HCT116 (cell line): ENCODE measurements around the gene TIAM2. TPM values are rescaled to one million over a fixed set of nuclear protein-coding genes. Genes with fewer than 3 reads are reported as not detected.

Experiments
- ATAC-seq: fragments of 200-7000 bp; cut with Tn5 transposase; 2 replicates; pipeline ENCODE4 v1.9.1; 2020; ENCODE audit warnings: mild to moderate bottlenecking, moderate library complexity
- BruUV-seq: library from RNA; stranded (reverse); fragments of 400-500 nt; replicated peaks from 2 replicates; lab custom pipeline; 2021; lab: Mats Ljungman, UMichigan
- CTCF ChIA-PET: fragments of 300-600 bp; sonication (Branson Sonifier 250); formaldehyde crosslinking; loops from one replicate; lab custom pipeline; 2021; ENCODE audit warnings: antibody characterized with exemption; lab: Charles Lee
- POLR2A ChIA-PET: fragments of 300-600, 350-600 bp; sonication (Branson Sonifier 250); formaldehyde crosslinking; loops from one replicate; lab custom pipeline; 2021; ENCODE audit warnings: antibody characterized with exemption; lab: Charles Lee
- RAD21 ChIA-PET, 2 experiments: fragments of 300-600 bp; sonication (Branson Sonifier 250); formaldehyde crosslinking; loops; one replicate each; lab custom pipeline; 2023; ENCODE audit warnings: low total read pairs in 2 of 2; ENCODE audit not compliant: uncharacterized antibody in 2 of 2, unreplicated experiment in 2 of 2, low non-redundant PET in 1 of 2; lab: Charles Lee
- DNase-seq: peaks from one replicate; pipeline ENCODE4 v3.0.0-alpha.2; 2010; ENCODE audit warnings: low read depth, low spot score
- H2AFZ ChIP-seq: fragments of 200-600 bp; shearing (Covaris generic), sonication (generic); 2 replicates; pipeline ENCODE4 v1.6.1; 2017; ENCODE audit warnings: low read depth, mixed run types, mixed read lengths, antibody characterized with exemption, low read length; ENCODE audit not compliant: poor library complexity, severe bottlenecking
- H3K27ac ChIP-seq: 2 replicates; pipeline ENCODE4 v1.5.1; 2012; ENCODE audit warnings: low read depth, low read length
- H3K27me3 ChIP-seq: fragments of 200-600 bp; sonication (generic); 2 replicates; pipeline ENCODE4 v1.6.1; 2016; ENCODE audit warnings: mixed run types, low read length, mixed read lengths; ENCODE audit not compliant: insufficient read depth
- H3K36me3 ChIP-seq, 2 experiments: fragments of 200-500 bp in 1 of 2; fragments of 200-600 bp in 1 of 2; sonication (Bioruptor generic) in 1 of 2; sonication (generic) in 1 of 2; 2 replicates each; pipeline versions ENCODE4 v1.5.1 to v1.6.1; 2014 to 2016; ENCODE audit warnings: low read length in 2 of 2, inconsistent platforms in 1 of 2, mixed read lengths in 1 of 2, mixed run types in 1 of 2; ENCODE audit not compliant: insufficient read depth in 2 of 2, control insufficient read depth in 1 of 2
- H3K4me1 ChIP-seq, 2 experiments: fragments of 200-600 bp in 1 of 2; sonication (generic) in 1 of 2; 2 replicates each; pipeline versions ENCODE4 v1.5.1 to v1.6.1; 2012 to 2017; ENCODE audit warnings: low read length in 2 of 2, inconsistent platforms in 1 of 2, mild to moderate bottlenecking in 1 of 2, mixed read lengths in 1 of 2, mixed run types in 1 of 2, moderate library complexity in 1 of 2; ENCODE audit not compliant: insufficient read depth in 2 of 2, control insufficient read depth in 1 of 2
- H3K4me2 ChIP-seq: fragments of 200-600 bp; sonication (generic); 2 replicates; pipeline ENCODE4 v1.6.1; 2017; ENCODE audit warnings: mixed run types, low read length, mixed read lengths
- H3K4me3 ChIP-seq, 2 experiments: fragments of 200-600 bp in 1 of 2; sonication (generic) in 1 of 2; replicated peaks in 1 of 2; 2 replicates each; pipeline ENCODE4 v1.5.1; 2011 to 2016; ENCODE audit warnings: low read length in 2 of 2, control low read depth in 1 of 2, low read depth in 1 of 2, mild to moderate bottlenecking in 1 of 2, mixed read lengths in 1 of 2, mixed run types in 1 of 2
- H3K79me2 ChIP-seq: fragments of 200-600 bp; sonication (generic); 2 replicates; pipeline ENCODE4 v1.6.1; 2017; ENCODE audit warnings: mild to moderate bottlenecking, mixed run types, low read length, moderate library complexity, mixed read lengths; ENCODE audit not compliant: insufficient read depth
- H3K9ac ChIP-seq: fragments of 200-600 bp; sonication (generic); 2 replicates; pipeline ENCODE4 v1.6.1; 2016; ENCODE audit warnings: low read length, mixed read lengths
- H3K9me2 ChIP-seq: fragments of 200-600 bp; sonication (generic), shearing (Covaris generic); 2 replicates; pipeline ENCODE4 v1.6.1; 2017; ENCODE audit warnings: mixed run types, mild to moderate bottlenecking, moderate library complexity; ENCODE audit not compliant: insufficient read depth
- H3K9me3 ChIP-seq, 2 experiments: fragments of 200-500 bp in 1 of 2; fragments of 200-600 bp in 1 of 2; sonication (Bioruptor generic) in 1 of 2; sonication (generic) in 1 of 2; 2 replicates each; pipeline ENCODE4 v1.6.1; 2014 to 2017; ENCODE audit warnings: low read length in 2 of 2, mixed read lengths in 2 of 2, inconsistent platforms in 1 of 2, low read depth in 1 of 2, mild to moderate bottlenecking in 1 of 2, mixed run types in 1 of 2, moderate library complexity in 1 of 2; ENCODE audit not compliant: control insufficient read depth in 1 of 2, insufficient read depth in 1 of 2
- H4K20me1 ChIP-seq: fragments of 200-600 bp; sonication (generic), shearing (Covaris generic); 2 replicates; pipeline ENCODE4 v1.6.1; 2017; ENCODE audit warnings: mixed run types, mild to moderate bottlenecking, moderate library complexity; ENCODE audit not compliant: insufficient read depth
- EGR1 ChIP-seq: IDR thresholded peaks from 2 replicates; pipeline ENCODE4 v1.6.1; 2012; ENCODE audit warnings: low read depth
- EZH2 ChIP-seq: fragments of 200-600 bp; sonication (generic); IDR thresholded peaks from 2 replicates; pipeline ENCODE4 v1.6.1; 2017; ENCODE audit warnings: antibody characterized with exemption, mixed run types
- FOSL1 ChIP-seq: IDR thresholded peaks from 2 replicates; pipeline ENCODE4 v1.6.1; 2012; ENCODE audit warnings: low read depth
- POLR2AphosphoS5 ChIP-seq: IDR thresholded peaks from 2 replicates; pipeline ENCODE4 v1.6.1; 2011; ENCODE audit warnings: mild to moderate bottlenecking, low read depth, low read length, moderate library complexity
- TCF7L2 ChIP-seq: IDR thresholded peaks from 2 replicates; pipeline ENCODE4 v1.7.0; 2011; ENCODE audit warnings: borderline replicate concordance, inconsistent platforms; ENCODE audit not compliant: insufficient read depth, insufficient read length; ENCODE audit errors: extremely low read depth
- ZFX ChIP-seq: fragments of 450-650 bp; IDR thresholded peaks from 2 replicates; pipeline ENCODE4 v1.6.1; 2017
- intact Hi-C: fragments of 100-400 bp; cut with micrococcal nuclease; formaldehyde crosslinking; loops from 2 replicates; pipeline ENCODE4 v1.10.0; 2022
- total RNA-seq: library from RNA; stranded (reverse); gene quantifications from one replicate; pipeline ENCODE4 v1.2.1, GENCODE V29; 2021; ENCODE audit not compliant: unreplicated experiment
- TF ChIP-seq, protein P1 (sequence below): IDR thresholded peaks from 2 replicates; pipeline ENCODE4 v1.6.1; 2011; ENCODE audit warnings: mild to moderate bottlenecking, low read length, moderate library complexity; ENCODE audit not compliant: insufficient replicate concordance; ENCODE audit errors: extremely low read depth
- TF ChIP-seq, protein P2 (sequence below): IDR thresholded peaks from 2 replicates; pipeline ENCODE4 v1.6.1; 2012; ENCODE audit warnings: low read depth
- TF ChIP-seq, protein P3 (sequence below): IDR thresholded peaks from 2 replicates; pipeline ENCODE4 v1.6.1; 2012

The TIAM2 gene
- total RNA-seq, 1 experiment from 2014 or later: 9.4 TPM

DNA sequence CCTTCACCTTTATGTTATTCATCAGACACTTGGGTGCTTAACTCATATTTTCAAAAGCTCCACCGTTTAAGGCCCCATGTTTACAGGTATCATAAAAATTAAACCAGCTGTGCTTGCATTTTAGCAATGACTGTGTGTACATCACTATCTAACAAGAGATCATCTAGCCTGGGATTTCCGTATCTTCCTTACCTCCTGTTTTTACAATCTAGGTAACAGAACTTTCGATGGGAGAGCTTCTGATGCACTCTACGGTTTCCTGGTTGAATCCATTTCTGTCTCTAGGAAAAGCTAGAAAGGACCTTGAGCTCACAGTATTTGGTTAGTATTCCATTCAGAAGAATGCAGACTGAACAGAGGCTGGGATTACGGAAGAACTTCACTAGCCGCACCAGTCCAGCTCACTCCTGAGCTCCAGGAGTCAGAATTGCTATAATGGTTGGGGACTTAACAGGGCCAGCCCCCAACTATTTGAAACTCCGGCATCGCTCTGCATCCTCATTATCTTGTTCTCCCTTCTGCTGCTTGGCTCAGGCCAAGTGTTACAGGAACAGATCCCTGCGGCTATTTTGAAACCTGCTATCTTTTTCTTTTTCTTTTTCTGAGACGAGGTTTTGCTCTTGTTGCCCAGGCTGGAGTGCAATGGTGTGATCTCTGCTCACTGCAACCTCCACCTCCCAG is 255.7 kb downstream of the TIAM2 start:
- H3K9me3 ChIP-seq: no peaks in the 10 kb centered on the region
- POLR2A ChIA-PET: interaction anchor here (0.8 kb wide), 1 partner anchor 8 kb away, joined by 3 read pairs; no protein-coding TSS in a partner anchor
- CTCF ChIA-PET: interaction anchor here (0.9 kb wide), 1 partner anchor 575 kb away, joined by 3 read pairs; no protein-coding TSS in a partner anchor
- DNase-seq: no peak
- no peak overlapping the region for H3K27ac ChIP-seq
- no TSS peak for BruUV-seq
- intact Hi-C loops: no loop called here
- H3K27me3 ChIP-seq: no peaks in the 10 kb centered on the region
- RAD21 ChIA-PET: no interaction called here
- ATAC-seq: no peak
- H4K20me1 ChIP-seq: no peaks in the 10 kb centered on the region
- no peak overlapping the region for H2AFZ ChIP-seq
- no peaks in the 10 kb centered on the region for H3K79me2 ChIP-seq
- no peaks in the 10 kb centered on the region for H3K9me2 ChIP-seq
- no peak overlapping the region for H3K4me3 ChIP-seq
- no peak overlapping the region for H3K4me2 ChIP-seq
- no peak overlapping the region for H3K9ac ChIP-seq
- H3K4me1 ChIP-seq: peaks cover 0 to 18% of the 10 kb centered on the region in 2 experiments; a peak in 2 of 4 replicates
- no peak for TF ChIP-seq EGR1
- no peak for TF ChIP-seq ZFX
- TF ChIP-seq, protein P1, sequence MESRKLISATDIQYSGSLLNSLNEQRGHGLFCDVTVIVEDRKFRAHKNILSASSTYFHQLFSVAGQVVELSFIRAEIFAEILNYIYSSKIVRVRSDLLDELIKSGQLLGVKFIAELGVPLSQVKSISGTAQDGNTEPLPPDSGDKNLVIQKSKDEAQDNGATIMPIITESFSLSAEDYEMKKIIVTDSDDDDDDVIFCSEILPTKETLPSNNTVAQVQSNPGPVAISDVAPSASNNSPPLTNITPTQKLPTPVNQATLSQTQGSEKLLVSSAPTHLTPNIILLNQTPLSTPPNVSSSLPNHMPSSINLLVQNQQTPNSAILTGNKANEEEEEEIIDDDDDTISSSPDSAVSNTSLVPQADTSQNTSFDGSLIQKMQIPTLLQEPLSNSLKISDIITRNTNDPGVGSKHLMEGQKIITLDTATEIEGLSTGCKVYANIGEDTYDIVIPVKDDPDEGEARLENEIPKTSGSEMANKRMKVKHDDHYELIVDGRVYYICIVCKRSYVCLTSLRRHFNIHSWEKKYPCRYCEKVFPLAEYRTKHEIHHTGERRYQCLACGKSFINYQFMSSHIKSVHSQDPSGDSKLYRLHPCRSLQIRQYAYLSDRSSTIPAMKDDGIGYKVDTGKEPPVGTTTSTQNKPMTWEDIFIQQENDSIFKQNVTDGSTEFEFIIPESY: no peak
- TF ChIP-seq EZH2: no peak
- TF ChIP-seq, protein P2, sequence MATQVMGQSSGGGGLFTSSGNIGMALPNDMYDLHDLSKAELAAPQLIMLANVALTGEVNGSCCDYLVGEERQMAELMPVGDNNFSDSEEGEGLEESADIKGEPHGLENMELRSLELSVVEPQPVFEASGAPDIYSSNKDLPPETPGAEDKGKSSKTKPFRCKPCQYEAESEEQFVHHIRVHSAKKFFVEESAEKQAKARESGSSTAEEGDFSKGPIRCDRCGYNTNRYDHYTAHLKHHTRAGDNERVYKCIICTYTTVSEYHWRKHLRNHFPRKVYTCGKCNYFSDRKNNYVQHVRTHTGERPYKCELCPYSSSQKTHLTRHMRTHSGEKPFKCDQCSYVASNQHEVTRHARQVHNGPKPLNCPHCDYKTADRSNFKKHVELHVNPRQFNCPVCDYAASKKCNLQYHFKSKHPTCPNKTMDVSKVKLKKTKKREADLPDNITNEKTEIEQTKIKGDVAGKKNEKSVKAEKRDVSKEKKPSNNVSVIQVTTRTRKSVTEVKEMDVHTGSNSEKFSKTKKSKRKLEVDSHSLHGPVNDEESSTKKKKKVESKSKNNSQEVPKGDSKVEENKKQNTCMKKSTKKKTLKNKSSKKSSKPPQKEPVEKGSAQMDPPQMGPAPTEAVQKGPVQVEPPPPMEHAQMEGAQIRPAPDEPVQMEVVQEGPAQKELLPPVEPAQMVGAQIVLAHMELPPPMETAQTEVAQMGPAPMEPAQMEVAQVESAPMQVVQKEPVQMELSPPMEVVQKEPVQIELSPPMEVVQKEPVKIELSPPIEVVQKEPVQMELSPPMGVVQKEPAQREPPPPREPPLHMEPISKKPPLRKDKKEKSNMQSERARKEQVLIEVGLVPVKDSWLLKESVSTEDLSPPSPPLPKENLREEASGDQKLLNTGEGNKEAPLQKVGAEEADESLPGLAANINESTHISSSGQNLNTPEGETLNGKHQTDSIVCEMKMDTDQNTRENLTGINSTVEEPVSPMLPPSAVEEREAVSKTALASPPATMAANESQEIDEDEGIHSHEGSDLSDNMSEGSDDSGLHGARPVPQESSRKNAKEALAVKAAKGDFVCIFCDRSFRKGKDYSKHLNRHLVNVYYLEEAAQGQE: no peak
- no peak for TF ChIP-seq POLR2AphosphoS5
- TF ChIP-seq, protein P3, sequence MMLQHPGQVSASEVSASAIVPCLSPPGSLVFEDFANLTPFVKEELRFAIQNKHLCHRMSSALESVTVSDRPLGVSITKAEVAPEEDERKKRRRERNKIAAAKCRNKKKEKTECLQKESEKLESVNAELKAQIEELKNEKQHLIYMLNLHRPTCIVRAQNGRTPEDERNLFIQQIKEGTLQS: no peak
- no peak for TF ChIP-seq TCF7L2
- no peak for TF ChIP-seq FOSL1
- H3K36me3 ChIP-seq: peaks cover 0 to 8% of the 10 kb centered on the region in 2 experiments; a peak in 2 of 4 replicates
